Measurements from ENCODE around the gene NDUFS4. TPM values are rescaled to one million over a fixed set of nuclear protein-coding genes. Genes with fewer than 3 reads are reported as not detected.
"Not testable (repeated sequence)": the region's sequence is repeated elsewhere in the genome, so short reads cannot be mapped to it uniquely, and the experiment has no call there.

NDUFS4 gene
- total RNA-seq, 1 donor from 2014 or later = 74.3 TPM

- Mint-ChIP-seq H3K4me1 (ENCODE audit: unreplicated experiment) (peaks cover 16% of the 10 kb centered on the region), H3K27me3 (ENCODE audit: unreplicated experiment) (no peaks in the 10 kb centered on the region), H3K9me3 (ENCODE audit: unreplicated experiment) (peaks cover 4% of the 10 kb centered on the region), H3K27ac (ENCODE audit: unreplicated experiment) (no peak overlapping the region), H3K36me3 (ENCODE audit: unreplicated experiment) (peaks cover 9% of the 10 kb centered on the region), H3K4me3 (ENCODE audit: unreplicated experiment) (no peak overlapping the region)
- no peak for DNase-seq (ENCODE audit: extremely low spot score, unreplicated experiment)
- TF ChIP-seq CTCF (IDR thresholded peaks at IDR 0.05) = no peak
Measured at GRCh38 chr5:53597894-53598293, 37.5 kb downstream of the NDUFS4 start.

GRCh38 chr5:53601570-53601969 lies 41.1 kb downstream of the NDUFS4 start:
- Mint-ChIP-seq H3K36me3 (ENCODE audit: unreplicated experiment) (peaks cover 19% of the 10 kb centered on the region), H3K27ac (ENCODE audit: unreplicated experiment) (no peak overlapping the region), H3K27me3 (ENCODE audit: unreplicated experiment) (no peaks in the 10 kb centered on the region), H3K4me1 (ENCODE audit: unreplicated experiment) (peaks cover 14% of the 10 kb centered on the region), H3K4me3 (ENCODE audit: unreplicated experiment) (no peak overlapping the region), H3K9me3 (ENCODE audit: unreplicated experiment) (peaks cover 4% of the 10 kb centered on the region)
- DNase-seq (ENCODE audit: extremely low spot score, unreplicated experiment) = no peak
- no peak for TF ChIP-seq CTCF (IDR thresholded peaks at IDR 0.05)

GRCh38 chr5:53603009-53603687 lies 42.7 kb downstream of the NDUFS4 start:
- H3K27me3 Mint-ChIP-seq (ENCODE audit: unreplicated experiment) = no peaks in the 10 kb centered on the region
- no peak overlapping the region for H3K4me3 Mint-ChIP-seq (ENCODE audit: unreplicated experiment)
- no peak for TF ChIP-seq CTCF (IDR thresholded peaks at IDR 0.05)
- H3K36me3 Mint-ChIP-seq (ENCODE audit: unreplicated experiment) = peaks cover 21% of the 10 kb centered on the region
- H3K4me1 Mint-ChIP-seq (ENCODE audit: unreplicated experiment) = peaks cover 11% of the 10 kb centered on the region
- no peak overlapping the region for H3K27ac Mint-ChIP-seq (ENCODE audit: unreplicated experiment)
- H3K9me3 Mint-ChIP-seq (ENCODE audit: unreplicated experiment) = peaks cover 4% of the 10 kb centered on the region
- no peak for DNase-seq (ENCODE audit: extremely low spot score, unreplicated experiment)

GRCh38 chr5:53604309-53604708 lies 43.9 kb downstream of the NDUFS4 start:
- H3K9me3 Mint-ChIP-seq (ENCODE audit: unreplicated experiment) = peaks cover 4% of the 10 kb centered on the region
- peaks cover 28% of the 10 kb centered on the region for H3K36me3 Mint-ChIP-seq (ENCODE audit: unreplicated experiment)
- TF ChIP-seq CTCF (IDR thresholded peaks at IDR 0.05) = no peak
- no peak for DNase-seq (ENCODE audit: extremely low spot score, unreplicated experiment)
- H3K27me3 Mint-ChIP-seq (ENCODE audit: unreplicated experiment) = no peaks in the 10 kb centered on the region
- H3K27ac Mint-ChIP-seq (ENCODE audit: unreplicated experiment) = no peak overlapping the region
- peaks cover 11% of the 10 kb centered on the region for H3K4me1 Mint-ChIP-seq (ENCODE audit: unreplicated experiment)
- no peak overlapping the region for H3K4me3 Mint-ChIP-seq (ENCODE audit: unreplicated experiment)

GRCh38 chr5:53607886-53608285 lies 47.4 kb downstream of the NDUFS4 start:
- no peak for TF ChIP-seq CTCF (IDR thresholded peaks at IDR 0.05)
- DNase-seq (ENCODE audit: extremely low spot score, unreplicated experiment) = no peak
- peaks cover 30% of the 10 kb centered on the region for H3K36me3 Mint-ChIP-seq (ENCODE audit: unreplicated experiment)
- H3K4me3 Mint-ChIP-seq (ENCODE audit: unreplicated experiment) = no peak overlapping the region
- no peak overlapping the region for H3K27ac Mint-ChIP-seq (ENCODE audit: unreplicated experiment)
- H3K4me1 Mint-ChIP-seq (ENCODE audit: unreplicated experiment) = peaks cover 5% of the 10 kb centered on the region
- no peaks in the 10 kb centered on the region for H3K27me3 Mint-ChIP-seq (ENCODE audit: unreplicated experiment)
- no peaks in the 10 kb centered on the region for H3K9me3 Mint-ChIP-seq (ENCODE audit: unreplicated experiment)

- not testable (repeated sequence) for H3K9me3 Mint-ChIP-seq (ENCODE audit: unreplicated experiment); H3K4me1 Mint-ChIP-seq (ENCODE audit: unreplicated experiment); DNase-seq (ENCODE audit: extremely low spot score, unreplicated experiment); H3K27me3 Mint-ChIP-seq (ENCODE audit: unreplicated experiment); H3K27ac Mint-ChIP-seq (ENCODE audit: unreplicated experiment); H3K4me3 Mint-ChIP-seq (ENCODE audit: unreplicated experiment)
- H3K36me3 Mint-ChIP-seq (ENCODE audit: unreplicated experiment) = peaks cover 30% of the 10 kb centered on the region
Measured at GRCh38 chr5:53608897-53609296, 48.5 kb downstream of the NDUFS4 start.

All from osteocyte (in vitro differentiated cells).